Stomach smooth muscle (tissue), 2 donors: ENCODE measurements around the gene NRXN3.
A peak's percentile ranks its signal among the peaks of the same experiment; 100 is the strongest.

Experiments
- H3K27ac ChIP-seq: one replicate; pipeline ENCODE4 v1.7.0; 2013; ENCODE audit warnings: mild to moderate bottlenecking, low read length, inconsistent platforms
- H3K27me3 ChIP-seq, 2 donors: one replicate each; pipeline ENCODE4 v1.7.0; 2013; ENCODE audit warnings: low read length in 2 of 2; ENCODE audit not compliant: insufficient read depth in 2 of 2, control insufficient read depth in 1 of 2
- H3K36me3 ChIP-seq, 2 donors: one replicate each; pipeline ENCODE4 v1.7.0; 2013; ENCODE audit warnings: low read length in 2 of 2; ENCODE audit not compliant: control insufficient read depth in 2 of 2, insufficient read depth in 2 of 2
- H3K4me1 ChIP-seq: one replicate; pipeline ENCODE4 v1.7.0; 2013; ENCODE audit warnings: low read length; ENCODE audit not compliant: control insufficient read depth, insufficient read depth
- H3K4me3 ChIP-seq, 2 donors: one replicate each; pipeline ENCODE4 v1.7.0; 2013; ENCODE audit warnings: low read length in 2 of 2
- H3K9ac ChIP-seq, 2 donors: one replicate each; pipeline ENCODE4 v1.7.0; 2013; ENCODE audit warnings: low read length in 2 of 2, mild to moderate bottlenecking in 1 of 2
- H3K9me3 ChIP-seq, 2 donors: one replicate each; pipeline ENCODE4 v1.7.0; 2013; ENCODE audit warnings: low read length in 2 of 2; ENCODE audit not compliant: control insufficient read depth in 2 of 2
- donor health status: healthy.
- donor health status: Pancreatic carcinoma.

Gene NRXN3

DNA sequence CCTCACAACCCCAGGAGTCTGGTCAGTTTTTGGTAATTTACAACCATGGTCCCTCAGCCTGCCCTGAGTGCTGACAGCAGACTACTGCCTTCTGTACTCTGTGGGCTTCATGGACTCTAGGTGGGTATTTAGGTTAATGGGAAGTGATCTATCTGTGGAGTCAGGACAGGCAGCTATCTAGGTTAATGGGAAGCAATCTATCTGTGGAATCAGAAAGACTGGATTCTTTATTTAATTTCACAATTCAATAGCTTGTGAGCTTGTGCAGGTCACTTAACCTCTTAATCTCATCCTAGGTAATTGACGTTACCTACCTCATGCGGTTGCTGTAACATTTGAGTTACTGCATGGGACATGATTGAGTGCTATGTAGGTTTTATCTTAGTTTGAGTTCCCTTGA lies 777.5 kb downstream of the NRXN3 start:
- no peak overlapping the region for H3K9ac ChIP-seq
- no peaks in the 10 kb centered on the region for H3K9me3 ChIP-seq
- H3K36me3 ChIP-seq = no peaks in the 10 kb centered on the region
- peaks cover 2 to 3% of the 10 kb centered on the region in 2 donors for H3K27me3 ChIP-seq
- H3K4me1 ChIP-seq = no peaks in the 10 kb centered on the region
- no peak overlapping the region for H3K27ac ChIP-seq
- H3K4me3 ChIP-seq = no peak overlapping the region

DNA sequence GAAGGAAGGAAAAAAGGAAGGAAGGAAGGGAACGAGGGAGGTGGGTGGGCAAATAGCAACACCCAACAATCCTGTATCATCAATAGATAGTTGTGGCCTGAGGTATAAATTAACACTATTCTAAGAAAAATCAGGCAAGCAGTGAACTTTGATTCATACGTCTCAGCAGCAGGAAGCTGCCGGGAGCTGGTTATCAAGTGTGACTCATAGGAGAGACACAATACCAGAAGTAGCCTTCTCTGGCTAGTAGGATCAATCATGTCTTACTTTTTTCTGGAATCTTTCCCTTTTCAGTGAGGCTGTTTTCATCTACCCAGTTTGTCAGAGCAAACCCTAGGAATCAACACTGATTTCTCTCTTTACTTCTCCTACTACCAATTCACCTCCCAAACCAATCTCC lies 780.5 kb downstream of the NRXN3 start:
- Histone ChIP-seq H3K4me1 (no peaks in the 10 kb centered on the region), H3K4me3 (no peak overlapping the region), H3K36me3 (no peaks in the 10 kb centered on the region), H3K27me3 (peaks cover 2 to 3% of the 10 kb centered on the region in 2 donors), H3K9ac (no peak overlapping the region), H3K27ac (no peak overlapping the region), H3K9me3 (no peaks in the 10 kb centered on the region)

DNA sequence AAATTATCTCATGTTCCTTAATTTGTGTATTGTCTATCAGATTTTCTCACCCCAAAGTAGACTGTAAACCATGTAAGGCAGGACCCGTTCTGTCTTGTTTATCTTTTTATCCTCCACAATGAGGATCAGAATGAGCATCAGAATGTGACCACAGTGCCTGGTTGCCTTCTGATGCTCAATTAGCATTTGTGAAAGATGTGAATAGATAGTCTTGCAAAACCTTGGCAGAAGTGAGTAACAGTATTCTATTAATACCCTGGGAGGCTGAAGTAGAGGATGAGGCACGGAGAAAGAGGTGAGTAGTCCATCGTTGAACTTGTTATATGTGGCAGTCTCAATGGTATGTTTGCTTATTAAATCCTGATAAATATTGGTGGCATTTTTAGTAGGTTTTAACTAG lies 781.4 kb downstream of the NRXN3 start:
- H3K27ac ChIP-seq = no peak overlapping the region
- no peaks in the 10 kb centered on the region for H3K4me1 ChIP-seq
- H3K9ac ChIP-seq = no peak overlapping the region
- no peaks in the 10 kb centered on the region for H3K36me3 ChIP-seq
- no peaks in the 10 kb centered on the region for H3K9me3 ChIP-seq
- H3K27me3 ChIP-seq = peaks cover 2 to 3% of the 10 kb centered on the region in 2 donors
- H3K4me3 ChIP-seq = no peak overlapping the region

DNA sequence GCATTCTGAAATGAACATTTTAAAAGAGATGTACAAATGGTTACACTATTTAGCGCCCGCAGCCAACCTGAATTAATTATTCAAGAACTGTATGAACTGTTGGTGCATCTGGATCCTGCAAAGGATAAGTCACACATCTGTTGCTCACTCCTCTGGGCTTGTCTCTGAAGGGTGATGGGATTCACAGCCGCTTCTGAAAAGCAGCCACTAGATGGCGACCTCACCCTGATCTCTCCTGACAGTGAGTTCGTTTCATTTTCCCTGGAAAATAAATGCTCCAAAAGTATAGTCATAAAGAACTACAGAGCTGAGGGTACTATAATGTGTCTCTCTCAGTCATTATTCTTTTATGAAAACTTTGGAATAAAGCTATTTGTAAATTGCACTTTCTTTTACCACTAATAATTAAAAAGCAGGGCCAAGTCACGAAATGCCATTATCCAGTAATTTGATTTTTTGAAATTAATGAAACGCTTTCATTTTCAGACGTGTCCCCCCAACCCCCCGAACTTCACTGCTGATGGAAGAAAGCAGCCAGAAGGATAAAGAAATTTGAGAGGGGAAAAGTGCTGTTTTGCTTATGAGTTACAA lies 789.6 kb downstream of the NRXN3 start:
- Histone ChIP-seq H3K9ac (peak overlapping the region; percentile 6 to 24), H3K4me3 (peak overlapping the region; percentile 44 to 62)

DNA sequence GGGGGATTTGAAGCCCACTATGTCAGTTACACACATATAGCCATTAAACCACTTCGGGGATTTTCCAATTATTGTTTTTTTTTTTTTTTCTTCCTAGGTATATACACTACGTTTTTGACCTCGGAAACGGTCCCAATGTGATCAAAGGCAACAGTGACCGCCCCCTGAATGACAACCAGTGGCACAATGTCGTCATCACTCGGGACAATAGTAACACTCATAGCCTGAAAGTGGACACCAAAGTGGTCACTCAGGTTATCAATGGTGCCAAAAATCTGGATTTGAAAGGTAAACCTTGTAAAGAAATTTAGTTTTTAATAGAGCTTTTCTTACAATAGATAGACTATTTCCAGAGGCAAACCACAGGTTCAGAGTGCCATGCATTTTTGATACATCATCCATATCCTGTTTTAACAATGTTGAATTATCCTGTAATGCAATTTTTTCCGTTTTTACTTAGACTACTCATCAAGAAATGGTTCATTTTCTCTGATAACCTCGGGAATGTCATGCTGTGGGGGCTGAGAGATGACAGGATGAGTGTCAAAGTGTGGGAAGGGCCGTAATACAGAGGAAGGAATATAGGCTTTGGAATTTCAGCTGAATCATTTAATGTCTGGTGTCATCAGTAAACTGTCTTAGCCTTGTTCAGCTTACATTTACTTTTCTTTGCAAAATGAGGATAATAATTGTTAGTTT lies 797.1 kb downstream of the NRXN3 start:
- H3K27ac ChIP-seq = no peak overlapping the region
- no peaks in the 10 kb centered on the region for H3K36me3 ChIP-seq
- no peaks in the 10 kb centered on the region for H3K4me1 ChIP-seq
- H3K27me3 ChIP-seq = no peaks in the 10 kb centered on the region
- H3K9me3 ChIP-seq = no peaks in the 10 kb centered on the region
- H3K4me3 ChIP-seq = no peak overlapping the region
- no peak overlapping the region for H3K9ac ChIP-seq

More for the DNA sequence above, 789.6 kb downstream of the NRXN3 start:
- H3K27ac ChIP-seq = no peak overlapping the region
- no peaks in the 10 kb centered on the region for H3K4me1 ChIP-seq
- H3K27me3 ChIP-seq = no peaks in the 10 kb centered on the region
- H3K36me3 ChIP-seq = no peaks in the 10 kb centered on the region
- H3K9me3 ChIP-seq = no peaks in the 10 kb centered on the region

DNA sequence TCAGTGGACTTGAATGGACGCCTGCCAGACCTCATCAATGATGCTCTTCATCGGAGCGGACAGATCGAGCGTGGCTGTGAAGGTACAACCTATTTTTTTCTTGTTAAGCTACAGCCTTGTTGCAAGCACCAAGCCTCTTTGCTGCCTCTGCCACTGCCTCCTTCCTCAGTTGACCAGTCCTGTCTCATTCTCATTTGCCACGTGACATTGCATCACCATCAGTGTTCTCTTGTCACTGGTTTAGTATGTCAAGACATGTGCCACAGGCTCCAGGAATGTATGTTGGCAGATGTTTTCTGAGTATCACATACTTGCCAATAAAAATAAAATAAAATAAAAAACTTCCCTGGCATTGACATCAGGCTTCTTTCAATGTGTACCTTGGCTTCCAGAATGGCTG lies 798.1 kb downstream of the NRXN3 start:
- Histone ChIP-seq H3K27ac (no peak overlapping the region), H3K4me3 (no peak overlapping the region), H3K9ac (no peak overlapping the region), H3K36me3 (no peaks in the 10 kb centered on the region), H3K27me3 (no peaks in the 10 kb centered on the region), H3K4me1 (no peaks in the 10 kb centered on the region), H3K9me3 (no peaks in the 10 kb centered on the region)

DNA sequence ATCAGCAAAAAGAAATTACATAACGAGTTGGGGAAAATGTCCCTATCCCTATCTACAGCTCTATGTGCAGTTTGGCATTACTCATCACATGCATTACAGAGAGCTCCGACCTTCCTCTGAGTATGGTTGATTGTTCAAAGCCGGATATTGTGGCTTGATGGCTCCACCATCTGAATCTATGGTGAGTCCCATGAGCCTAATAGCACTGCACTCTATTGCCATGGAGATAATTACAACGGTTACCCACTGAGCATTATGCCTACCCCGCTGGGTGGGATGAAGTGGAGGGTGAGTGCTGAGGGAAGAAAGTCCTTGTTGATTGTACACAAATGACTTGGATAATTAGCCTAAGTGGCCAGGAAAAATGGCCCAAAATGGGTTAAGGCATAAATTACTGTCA lies 800.5 kb downstream of the NRXN3 start:
- Histone ChIP-seq H3K36me3 (no peaks in the 10 kb centered on the region), H3K27ac (no peak overlapping the region), H3K9ac (no peak overlapping the region), H3K9me3 (no peaks in the 10 kb centered on the region), H3K4me1 (no peaks in the 10 kb centered on the region), H3K27me3 (no peaks in the 10 kb centered on the region), H3K4me3 (no peak overlapping the region)

DNA sequence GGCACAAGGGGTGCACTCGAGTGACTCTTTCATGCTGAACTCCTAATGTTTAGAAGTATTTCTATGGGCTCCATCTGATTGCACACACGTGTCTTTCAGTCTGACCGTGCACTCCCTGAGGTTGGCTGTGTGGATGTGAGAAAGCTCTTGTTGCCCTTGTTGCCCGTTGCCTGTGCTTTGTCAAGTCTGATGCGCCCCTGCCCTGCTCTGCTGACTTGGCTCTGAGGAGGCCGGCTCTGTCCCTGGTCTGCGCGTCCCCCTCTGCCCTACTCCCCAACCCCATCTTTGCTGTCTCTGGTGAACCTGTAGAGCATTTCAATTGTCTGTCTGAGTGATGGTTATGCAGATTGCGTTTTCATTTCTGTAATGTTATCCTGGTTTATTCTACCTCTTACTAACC lies 802.3 kb downstream of the NRXN3 start:
- H3K27me3 ChIP-seq = no peaks in the 10 kb centered on the region
- no peak overlapping the region for H3K27ac ChIP-seq
- H3K9me3 ChIP-seq = no peaks in the 10 kb centered on the region
- H3K4me1 ChIP-seq = no peaks in the 10 kb centered on the region
- no peak overlapping the region for H3K9ac ChIP-seq
- no peaks in the 10 kb centered on the region for H3K36me3 ChIP-seq
- H3K4me3 ChIP-seq = no peak overlapping the region

DNA sequence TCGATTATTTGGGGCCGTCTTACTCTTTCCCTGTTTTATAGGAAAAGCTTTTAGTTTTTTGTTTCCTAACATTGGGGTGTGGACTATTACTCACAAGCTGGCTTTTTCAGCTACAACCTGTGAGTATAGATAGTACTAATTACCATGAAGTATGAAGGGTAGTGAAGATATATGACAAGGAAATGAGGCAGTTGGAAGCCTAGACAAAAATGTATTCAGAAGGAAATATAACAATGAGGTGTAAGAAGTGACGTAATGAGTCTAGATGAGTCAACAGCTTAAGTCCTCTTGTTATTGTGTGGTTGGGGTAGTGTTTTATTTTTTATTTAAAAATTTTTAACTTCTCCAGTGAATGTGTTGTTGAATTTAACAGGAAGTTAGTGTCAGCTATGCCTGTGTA lies 804.5 kb downstream of the NRXN3 start:
- H3K9ac ChIP-seq = no peak overlapping the region
- no peaks in the 10 kb centered on the region for H3K9me3 ChIP-seq
- H3K27ac ChIP-seq = no peak overlapping the region
- no peaks in the 10 kb centered on the region for H3K27me3 ChIP-seq
- no peak overlapping the region for H3K4me3 ChIP-seq
- H3K36me3 ChIP-seq = no peaks in the 10 kb centered on the region
- H3K4me1 ChIP-seq = no peaks in the 10 kb centered on the region

DNA sequence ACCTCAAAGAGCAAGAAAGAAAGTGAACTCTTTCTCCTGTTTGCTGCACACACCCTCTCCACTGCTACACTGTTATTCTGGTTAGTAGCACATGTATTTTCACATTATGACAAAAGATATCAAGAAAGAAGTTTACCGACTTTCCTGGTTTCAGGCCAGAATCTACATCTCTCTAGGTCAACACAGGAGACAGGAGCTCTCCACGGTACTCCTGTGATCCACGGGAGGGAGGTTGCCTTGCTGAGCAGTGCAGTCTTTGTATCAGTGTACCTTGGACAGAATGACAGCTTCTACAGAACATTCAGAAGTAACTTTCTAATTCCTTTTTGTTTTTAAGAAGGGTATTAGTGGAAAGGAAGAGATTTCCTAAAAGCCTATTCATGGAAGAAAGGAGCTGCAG lies 805.6 kb downstream of the NRXN3 start:
- Histone ChIP-seq H3K9me3 (no peaks in the 10 kb centered on the region), H3K36me3 (no peaks in the 10 kb centered on the region), H3K27ac (no peak overlapping the region), H3K9ac (no peak overlapping the region), H3K27me3 (no peaks in the 10 kb centered on the region), H3K4me3 (no peak overlapping the region), H3K4me1 (no peaks in the 10 kb centered on the region)

DNA sequence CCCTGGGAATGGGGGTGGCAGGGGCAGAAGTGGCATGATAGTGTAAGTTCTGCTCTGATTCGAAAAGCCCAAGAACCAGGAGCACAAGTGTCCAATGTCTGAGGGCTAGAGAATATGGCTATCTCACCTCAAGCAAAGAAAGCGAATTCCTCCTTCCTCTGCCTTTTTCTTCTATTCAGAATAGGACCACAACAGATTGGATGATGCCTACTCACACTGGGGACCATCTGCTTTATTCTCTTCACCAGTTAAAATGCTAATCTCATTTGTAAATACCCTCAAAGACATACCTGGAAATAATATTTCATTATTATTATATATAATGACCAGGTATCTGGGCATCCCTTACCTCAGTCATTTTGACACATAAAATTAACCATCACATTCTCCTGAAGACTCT lies 808.7 kb downstream of the NRXN3 start:
- Histone ChIP-seq H3K9me3 (no peaks in the 10 kb centered on the region), H3K4me3 (no peak overlapping the region), H3K9ac (no peak overlapping the region), H3K4me1 (no peaks in the 10 kb centered on the region), H3K36me3 (no peaks in the 10 kb centered on the region), H3K27me3 (no peaks in the 10 kb centered on the region), H3K27ac (no peak overlapping the region)
